PFSK-1 (cell line): ENCODE results near the gene CABYR.

Experiments
- POLR2AphosphoS5 ChIP-seq: IDR thresholded peaks from 2 replicates; pipeline ENCODE4 v1.6.1; 2012; ENCODE audit warnings: low read depth, mild to moderate bottlenecking, control low read depth, low read length, moderate library complexity
- TAF1 ChIP-seq: IDR thresholded peaks from 2 replicates; pipeline ENCODE4 v1.6.1; 2012; ENCODE audit warnings: low read length, control low read depth, borderline replicate concordance; ENCODE audit not compliant: insufficient read depth

DNA sequence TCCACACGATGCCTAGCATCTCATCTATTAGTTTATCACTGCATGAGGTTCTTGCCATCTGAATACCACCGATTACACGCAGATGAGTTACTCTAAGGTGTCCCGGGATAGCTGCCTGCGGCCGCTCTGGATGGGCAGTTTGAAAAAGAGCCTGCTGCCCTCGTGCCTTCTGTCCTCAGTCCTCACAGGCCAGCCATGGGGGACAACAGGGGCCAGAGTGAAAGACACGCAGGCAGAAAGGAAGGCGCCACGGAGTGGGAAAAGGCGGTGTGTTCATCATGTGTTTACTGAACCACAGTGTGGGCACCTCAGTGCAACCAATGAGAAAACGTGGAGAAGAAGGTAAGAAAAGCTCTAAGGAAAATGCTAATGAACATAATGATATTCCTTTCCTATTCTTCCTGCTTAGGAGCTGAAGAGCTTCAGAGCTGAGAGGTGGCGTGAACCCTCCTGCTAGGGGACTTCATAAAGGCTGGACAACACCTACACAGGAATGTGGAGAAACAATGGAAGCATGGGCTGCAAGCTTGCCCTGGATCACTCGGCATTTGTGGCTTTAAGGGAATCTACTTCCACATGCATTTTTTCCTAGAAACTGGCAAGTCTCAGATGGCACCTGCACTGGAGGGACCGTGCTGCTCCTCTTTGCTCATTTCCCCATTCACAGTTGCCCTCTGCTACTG, 50.9 kb downstream of the CABYR start:
- TF ChIP-seq TAF1 (no peak), POLR2AphosphoS5 (no peak)
